Stimulated activated CD8-positive, alpha-beta memory T cell treated with anti-CD3 and anti-CD28 coated beads, Interleukin-15, amount 100 ng/mL, for 1 hour (primary cell): Measurements from ENCODE around the gene ZNF182.
"Not testable (repeated sequence)": the region's sequence is repeated elsewhere in the genome, so short reads cannot be mapped to it uniquely, and the experiment has no call there.

Experiments
- DNase-seq: peaks from one replicate; pipeline ENCODE4 v3.0.0-alpha.2; 2020; ENCODE audit warnings: low read depth

The ZNF182 gene

GRCh38 chrX:48001260-48001659 lies 2.5 kb downstream of the ZNF182 start:
- no peak for DNase-seq

DNA sequence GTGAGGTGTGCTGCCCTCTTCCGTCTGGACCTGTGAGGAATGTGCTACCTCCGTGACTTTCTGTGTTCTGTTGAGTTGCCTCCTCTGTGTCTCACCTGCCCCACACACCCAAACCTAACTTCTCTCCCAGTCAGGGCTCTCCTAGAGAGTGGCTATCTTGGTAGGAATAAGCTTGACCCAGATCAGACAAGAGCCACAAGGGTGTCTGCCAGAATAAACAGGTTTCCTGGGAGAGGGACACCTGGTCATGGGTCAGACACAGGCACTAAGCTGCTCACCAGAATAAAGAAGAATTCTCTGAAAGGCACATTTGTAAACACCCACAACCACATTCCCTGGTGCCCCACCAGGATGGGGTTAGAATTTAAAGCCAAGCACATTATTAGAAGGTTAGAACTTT lies 11.1 kb downstream of the ZNF182 start:
- DNase-seq: no peak

DNA sequence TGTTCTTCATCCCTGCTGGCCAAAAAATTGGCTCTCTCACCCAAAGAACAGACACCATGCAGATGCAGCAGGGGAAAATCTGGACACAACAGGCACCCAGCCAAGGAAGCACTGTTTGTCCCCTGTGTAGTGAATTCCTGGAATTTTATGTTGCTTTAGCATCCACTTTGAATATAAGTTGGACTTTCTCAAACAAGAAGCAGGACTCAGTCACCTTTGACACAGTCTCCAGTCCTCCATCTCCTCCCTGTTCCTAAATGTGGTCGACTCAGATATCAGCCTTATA lies 11.8 kb downstream of the ZNF182 start:
- no peak for DNase-seq

DNA sequence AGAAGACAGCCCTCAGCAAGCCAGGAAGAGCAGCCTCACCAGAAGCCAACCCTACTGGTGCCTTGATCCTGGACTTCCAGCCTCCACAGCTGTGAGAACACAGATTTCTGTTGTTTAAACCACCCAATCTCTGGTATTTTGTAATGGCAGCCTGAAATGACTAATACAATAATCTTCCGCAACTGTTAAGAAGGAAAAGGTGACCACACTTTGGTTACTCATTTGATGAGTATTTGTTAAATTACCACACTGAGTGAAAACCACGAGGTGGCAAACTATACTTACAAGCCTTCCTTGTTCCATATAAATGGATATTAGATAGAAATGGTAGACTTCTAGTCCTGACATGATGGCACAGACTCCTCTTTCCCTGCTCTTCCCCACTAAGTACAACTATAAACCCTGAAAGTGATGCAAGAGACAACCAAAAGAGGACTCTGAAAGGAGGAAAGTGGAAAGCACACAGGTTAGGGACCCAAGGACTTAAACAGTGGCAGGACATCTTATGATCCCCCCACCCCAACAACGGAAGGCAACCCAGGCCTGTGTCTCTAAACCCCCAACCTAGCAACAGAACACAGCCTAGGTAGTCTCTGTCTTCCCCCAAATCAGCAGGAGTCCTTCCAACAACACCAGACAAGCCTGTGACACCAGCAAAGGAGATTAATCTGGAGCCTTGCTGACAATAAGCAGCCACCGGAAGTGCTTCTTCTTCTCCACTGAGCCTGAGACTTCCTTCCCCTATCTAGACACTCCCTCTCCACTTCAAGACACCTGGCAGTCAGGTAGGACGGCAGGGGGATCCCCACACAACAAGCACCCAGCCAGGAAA lies 12.3 kb downstream of the ZNF182 start:
- DNase-seq: no peak

- no peak for DNase-seq
Observed at GRCh38 chrX:47976254-47977151, 27.3 kb downstream of the ZNF182 start.

DNA sequence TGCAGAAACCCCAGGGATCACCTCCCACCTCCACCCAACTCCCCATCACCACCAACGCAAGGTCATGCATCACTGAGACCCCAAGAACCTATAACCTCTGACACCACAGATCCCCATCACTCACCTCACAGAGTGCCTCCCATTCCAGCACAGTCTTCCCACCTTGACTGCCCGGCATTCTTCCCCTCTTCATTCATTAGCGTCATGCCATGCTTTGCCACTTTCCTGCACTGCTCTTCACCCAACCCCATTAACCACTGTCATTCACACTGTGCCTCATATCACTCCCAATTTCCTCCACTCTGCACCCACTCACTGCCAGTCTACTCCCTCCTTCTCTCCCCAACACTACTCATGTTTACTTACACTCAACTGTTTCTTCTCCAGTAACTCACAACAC lies 30.6 kb downstream of the ZNF182 start:
- DNase-seq: no peak

- not testable (repeated sequence) for DNase-seq
Observed at GRCh38 chrX:47965526-47965925, 38.3 kb downstream of the ZNF182 start.

- DNase-seq: not testable (repeated sequence)
Observed at GRCh38 chrX:47961830-47962229, 42.0 kb downstream of the ZNF182 start.

GRCh38 chrX:47960406-47960805 lies 43.4 kb downstream of the ZNF182 start:
- no peak for DNase-seq

DNA sequence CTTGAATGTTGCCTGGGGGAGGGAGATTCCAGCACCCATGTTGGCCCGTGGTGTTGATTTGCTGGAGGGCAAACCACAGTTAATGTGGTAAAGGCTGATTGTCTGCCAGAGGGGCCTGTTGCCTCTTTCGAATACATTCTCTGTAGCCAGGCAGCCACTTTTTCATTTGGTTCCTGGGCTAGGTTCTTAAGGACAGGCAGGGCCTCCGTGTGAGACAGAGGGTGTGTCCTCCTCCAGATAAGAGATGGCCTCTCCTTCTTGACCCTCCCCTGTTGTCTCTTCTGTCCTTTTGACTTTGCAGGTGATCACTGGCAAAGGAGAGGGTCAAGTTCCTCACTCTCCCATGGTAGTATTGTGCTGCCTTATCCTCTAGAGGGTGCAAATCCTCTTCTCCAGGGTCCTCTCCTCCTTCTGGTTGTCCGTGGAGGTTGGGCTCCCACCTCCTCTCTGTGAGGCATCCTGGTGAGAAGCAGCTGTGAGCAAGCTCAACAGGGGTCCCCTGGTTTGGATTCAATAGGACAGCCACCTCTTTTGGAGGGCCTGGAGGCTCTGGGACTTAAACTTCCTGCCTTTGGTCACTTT lies 44.9 kb downstream of the ZNF182 start:
- DNase-seq: no peak

DNA sequence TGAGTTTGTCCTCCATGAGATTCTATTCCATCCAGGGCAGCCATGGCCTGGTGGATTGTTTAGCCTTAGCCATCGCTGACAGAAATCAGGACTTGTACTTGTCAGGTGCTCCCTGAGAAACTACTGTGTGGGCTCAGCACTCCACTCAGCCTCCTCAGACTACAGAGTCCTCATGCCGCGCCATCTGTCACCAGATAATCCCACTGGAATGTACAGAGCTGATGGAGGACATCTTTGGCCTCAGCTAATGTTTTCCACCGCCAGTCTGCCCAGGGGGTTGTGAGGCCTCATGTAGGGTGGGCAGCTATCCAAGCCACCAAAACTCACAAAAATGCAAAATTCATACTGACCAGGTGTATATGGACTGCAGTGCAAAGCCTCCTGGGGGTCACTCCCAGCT lies 45.6 kb downstream of the ZNF182 start:
- DNase-seq: not testable (repeated sequence)

DNA sequence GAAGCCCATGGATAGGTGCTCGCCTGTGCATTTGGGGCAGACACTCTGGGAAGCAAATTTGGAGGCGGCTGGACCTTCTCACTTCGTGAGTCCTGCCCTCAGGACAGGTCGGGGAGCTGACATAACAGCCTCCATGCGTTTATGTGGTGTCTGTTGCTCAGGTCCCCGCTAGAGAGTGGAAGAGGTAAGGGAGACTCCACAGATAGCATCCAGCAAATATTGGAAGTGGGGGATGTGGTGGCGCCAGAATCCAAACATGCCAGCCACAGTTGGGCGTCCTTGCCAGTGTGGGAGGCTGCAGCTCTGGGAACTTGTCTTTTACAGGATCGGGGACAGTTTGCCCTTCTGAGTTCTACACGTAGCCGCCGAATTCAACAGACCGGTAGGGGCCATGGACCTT lies 47.8 kb downstream of the ZNF182 start:
- no peak for DNase-seq

DNA sequence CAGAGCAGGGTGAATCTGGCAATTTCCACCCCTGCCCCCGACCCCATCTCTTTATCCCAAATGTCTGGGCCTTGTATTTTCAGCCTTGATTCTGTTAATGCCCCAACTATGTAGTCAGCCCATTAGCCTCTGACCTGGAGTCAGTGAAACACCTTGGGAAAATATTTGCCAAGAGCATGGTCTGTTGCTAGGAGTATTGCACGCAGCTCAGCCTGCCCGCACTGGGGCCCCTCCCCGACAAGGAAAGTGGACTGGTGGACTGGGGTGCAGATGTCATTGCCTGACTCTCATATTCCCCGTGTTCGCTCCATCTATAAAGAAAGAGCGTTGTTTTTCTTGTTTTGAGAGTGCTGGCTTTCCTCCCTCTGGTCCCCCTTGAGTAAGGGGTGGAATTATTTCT lies 48.5 kb downstream of the ZNF182 start:
- DNase-seq: not testable (repeated sequence)

DNA sequence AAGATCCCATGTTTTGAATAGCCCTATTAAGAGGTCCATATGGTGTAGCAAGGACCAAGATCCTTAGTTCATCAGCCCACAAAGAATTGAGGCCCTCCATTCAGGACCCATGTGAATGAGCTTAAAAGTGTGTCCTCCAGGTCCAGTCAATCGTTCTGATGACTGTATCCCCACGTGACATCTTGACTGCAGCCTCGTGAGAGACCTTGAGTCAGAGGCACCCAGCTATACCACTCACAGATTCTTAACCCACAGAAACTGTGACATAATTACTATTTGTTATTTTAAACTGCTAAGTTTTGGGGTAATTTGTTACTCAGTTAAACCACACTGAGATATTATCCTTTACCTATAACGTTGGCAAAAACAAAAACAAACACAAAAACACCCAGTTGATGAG lies 62.4 kb downstream of the ZNF182 start:
- no peak for DNase-seq

DNA sequence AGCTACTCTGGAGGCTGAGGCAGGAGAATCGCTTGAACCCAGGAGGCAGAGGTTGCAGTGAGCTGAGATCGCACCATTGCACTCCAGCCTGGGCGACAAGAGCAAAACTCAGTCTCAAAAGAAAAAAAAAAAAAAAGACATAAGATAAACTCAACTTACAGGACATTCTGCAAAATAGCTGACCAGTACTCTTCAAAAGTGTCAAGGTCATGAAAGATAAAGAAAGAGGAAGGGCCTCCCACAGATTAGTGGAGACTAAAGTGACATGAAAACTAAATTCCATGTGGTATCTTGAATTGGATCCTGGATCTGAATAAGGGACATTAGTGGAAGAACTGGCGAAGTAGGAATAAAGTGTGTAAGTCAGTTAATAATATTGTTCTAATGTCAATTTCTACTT lies 63.3 kb downstream of the ZNF182 start:
- no peak for DNase-seq

DNA sequence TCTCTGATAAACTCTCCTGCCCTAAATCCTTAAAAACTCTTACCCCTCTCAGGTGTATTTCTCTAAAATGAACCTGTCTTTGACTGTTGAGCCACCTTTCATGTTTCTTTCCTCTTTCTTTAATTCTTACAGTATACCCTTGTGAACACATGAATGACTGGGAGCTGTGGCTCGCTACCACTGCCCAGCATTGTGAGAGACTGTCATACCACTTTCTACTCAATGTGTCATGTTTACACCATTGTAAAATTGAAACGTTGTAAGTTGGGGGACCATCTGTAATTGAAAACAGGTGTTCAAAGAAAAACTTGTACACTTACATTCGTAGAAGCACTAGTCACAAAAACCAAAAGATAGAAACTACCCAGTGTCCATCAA lies 66.9 kb downstream of the ZNF182 start:
- DNase-seq: no peak

GRCh38 chrX:47936224-47936939 lies 67.4 kb downstream of the ZNF182 start:
- DNase-seq: no peak

- no peak for DNase-seq
Observed at GRCh38 chrX:47933946-47934345, 69.8 kb downstream of the ZNF182 start.

GRCh38 chrX:47931970-47932369 lies 71.8 kb downstream of the ZNF182 start:
- not testable (repeated sequence) for DNase-seq

- DNase-seq: no peak
Observed at GRCh38 chrX:47927212-47927611, 76.6 kb downstream of the ZNF182 start.
